Mesendoderm (in vitro differentiated cells): ENCODE results near the gene SAMSN1.
A peak's percentile ranks its signal among the peaks of the same experiment; 100 is the strongest.

Source experiments
- DNase-seq: peaks from one replicate; pipeline ENCODE4 v3.0.0; 2013
- H2AK5ac ChIP-seq: 2 replicates; pipeline ENCODE4 v1.6.1; 2013; ENCODE audit warnings: low read length, inconsistent platforms
- H2BK120ac ChIP-seq: 2 replicates; pipeline ENCODE4 v1.6.1; 2013; ENCODE audit warnings: low read depth, mild to moderate bottlenecking, low read length, moderate library complexity, mixed read lengths
- H2BK15ac ChIP-seq: replicated peaks from 2 replicates; pipeline ENCODE4 v1.6.1; 2013; ENCODE audit warnings: low read depth, mild to moderate bottlenecking, moderate library complexity
- H2BK5ac ChIP-seq: 2 replicates; pipeline ENCODE4 v1.6.1; 2013; ENCODE audit warnings: low read length, inconsistent platforms
- H3K18ac ChIP-seq: 2 replicates; pipeline ENCODE4 v1.6.1; 2013; ENCODE audit warnings: mild to moderate bottlenecking, low read length, mixed read lengths
- H3K23ac ChIP-seq: one replicate; pipeline ENCODE4 v1.6.1; 2013; ENCODE audit warnings: low read length
- H3K27ac ChIP-seq: 2 replicates; pipeline ENCODE4 v1.5.1; 2013; ENCODE audit warnings: low read depth, mild to moderate bottlenecking, inconsistent platforms, low read length, moderate library complexity
- H3K27me3 ChIP-seq: 2 replicates; pipeline ENCODE4 v1.6.1; 2013; ENCODE audit warnings: low read length, control low read depth, mild to moderate bottlenecking, inconsistent platforms; ENCODE audit not compliant: insufficient read depth, poor library complexity
- H3K36me3 ChIP-seq: 2 replicates; pipeline ENCODE4 v1.6.1; 2013; ENCODE audit warnings: low read length, inconsistent platforms; ENCODE audit not compliant: control insufficient read depth, insufficient read depth
- H3K4ac ChIP-seq: one replicate; pipeline ENCODE4 v1.6.1; 2013; ENCODE audit warnings: low read depth, mild to moderate bottlenecking, low read length, moderate library complexity
- H3K4me1 ChIP-seq: 2 replicates; pipeline ENCODE4 v1.6.1; 2013; ENCODE audit warnings: low read depth, low read length, inconsistent platforms; ENCODE audit not compliant: control insufficient read depth
- H3K4me2 ChIP-seq: 2 replicates; pipeline ENCODE4 v1.6.1; 2013; ENCODE audit warnings: low read length
- H3K4me3 ChIP-seq: 2 replicates; pipeline ENCODE4 v1.5.1; 2013; ENCODE audit warnings: mild to moderate bottlenecking, low read length
- H3K56ac ChIP-seq: one replicate; pipeline ENCODE4 v1.6.1; 2013; ENCODE audit warnings: low read length
- H3K79me1 ChIP-seq: 2 replicates; pipeline ENCODE4 v1.6.1; 2013; ENCODE audit warnings: low read length, inconsistent platforms
- H3K79me2 ChIP-seq: 2 replicates; pipeline ENCODE4 v1.6.1; 2013; ENCODE audit warnings: mild to moderate bottlenecking, low read length; ENCODE audit not compliant: control insufficient read depth, insufficient read depth
- H3K9ac ChIP-seq: 2 replicates; pipeline ENCODE4 v1.6.1; 2013; ENCODE audit warnings: low read length, inconsistent platforms
- H4K5ac ChIP-seq: one replicate; pipeline ENCODE4 v1.6.1; 2013; ENCODE audit warnings: low read length
- H4K8ac ChIP-seq: one replicate; pipeline ENCODE4 v1.6.1; 2013; ENCODE audit warnings: low read depth, mild to moderate bottlenecking, control low read depth, low read length, moderate library complexity
- WGBS: extraction: QIAGEN DNeasy Blood & Tissue Kit; methylation state at CpG from one replicate; pipeline ENCODE4 v1.1.7; 2013; ENCODE audit warnings: low lambda C conversion rate, missing lambda C conversion rate; ENCODE audit not compliant: insufficient coverage; ENCODE audit errors: extremely low coverage; 5-methylcytosine and 5-hydroxymethylcytosine counted together

Gene SAMSN1

DNA sequence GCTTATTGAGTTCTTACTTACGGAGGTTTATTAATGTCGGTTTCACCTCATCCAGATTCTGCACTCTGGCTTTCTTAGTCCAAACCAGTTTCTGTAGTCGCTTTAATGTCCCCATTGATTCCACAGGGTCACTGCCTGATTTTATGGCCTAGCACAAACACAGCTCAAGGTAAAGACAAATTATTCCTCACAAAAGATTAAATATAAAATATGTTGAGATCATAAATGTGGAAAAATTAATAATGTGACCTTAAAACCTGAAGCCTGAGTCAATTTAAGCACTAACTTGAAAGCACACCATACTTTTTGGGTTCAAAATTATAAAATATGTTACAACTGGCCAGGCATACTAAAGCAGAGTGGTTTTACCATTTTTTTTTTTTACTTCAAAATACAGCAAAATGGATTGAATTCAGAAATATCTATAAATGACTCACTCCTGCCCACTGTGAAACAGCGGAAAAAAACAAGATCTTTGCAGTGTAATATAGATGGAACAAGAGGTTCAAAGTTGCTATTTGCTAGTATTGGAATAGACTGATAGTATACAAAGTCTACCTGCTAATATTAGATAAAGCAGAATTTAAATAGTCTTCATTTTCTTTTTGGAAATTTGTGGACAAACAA, 37.6 kb upstream of the SAMSN1 start:
- Histone ChIP-seq H3K36me3 (no peaks in the 10 kb centered on the region), H4K8ac (no peak overlapping the region), H2BK120ac (no peak overlapping the region), H3K4ac (no peak overlapping the region), H3K9ac (no peak overlapping the region), H2AK5ac (no peak overlapping the region), H3K4me2 (no peak overlapping the region), H3K27me3 (no peaks in the 10 kb centered on the region), H3K4me1 (no peaks in the 10 kb centered on the region), H3K23ac (no peak overlapping the region), H3K56ac (no peak overlapping the region), H3K27ac (no peak overlapping the region), H3K18ac (no peak overlapping the region), H3K79me1 (no peaks in the 10 kb centered on the region), H4K5ac (no peak overlapping the region), H3K4me3 (no peak overlapping the region), H2BK5ac (no peak overlapping the region), H2BK15ac (no peak overlapping the region), H3K79me2 (no peaks in the 10 kb centered on the region)
- no peak for DNase-seq
- no CpG with 5 or more reads among the region's 4 CpGs for WGBS

DNA sequence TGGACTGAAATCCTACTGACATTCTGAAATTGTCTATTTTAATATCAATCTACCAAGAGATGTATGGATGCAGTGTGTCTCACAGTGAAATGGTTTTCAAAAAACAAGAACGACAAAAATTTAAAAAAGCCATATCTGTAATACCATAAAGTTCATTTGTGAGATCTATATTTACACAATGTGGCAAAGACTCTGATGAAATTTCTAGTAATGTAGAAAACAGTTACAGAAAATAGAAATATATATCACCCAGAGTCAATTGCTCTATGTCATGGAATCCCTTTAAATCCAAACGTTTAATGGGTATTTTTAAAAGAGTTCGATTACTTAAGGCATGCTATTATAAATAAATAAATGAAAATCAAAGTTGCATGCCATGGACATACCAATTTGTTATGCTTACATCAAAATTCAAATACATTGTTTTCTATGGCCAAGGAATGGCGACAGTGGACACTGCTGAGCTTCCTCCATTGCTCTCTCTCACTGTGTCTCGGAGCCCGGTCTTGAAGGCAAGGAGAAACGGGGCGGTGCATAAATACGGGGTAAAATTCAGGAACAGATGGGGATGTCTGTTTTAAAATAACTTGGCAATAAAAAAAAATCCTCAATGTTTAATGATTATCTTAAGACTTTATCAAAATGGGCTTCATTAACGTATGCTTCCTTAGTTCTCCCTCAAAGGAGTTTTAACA, 37.0 kb upstream of the SAMSN1 start:
- Histone ChIP-seq H2BK5ac (no peak overlapping the region), H3K9ac (no peak overlapping the region), H3K4ac (no peak overlapping the region), H3K4me3 (no peak overlapping the region), H3K27me3 (no peaks in the 10 kb centered on the region), H4K5ac (no peak overlapping the region), H2AK5ac (no peak overlapping the region), H3K79me1 (no peaks in the 10 kb centered on the region), H3K36me3 (no peaks in the 10 kb centered on the region), H3K27ac (no peak overlapping the region), H2BK120ac (no peak overlapping the region), H4K8ac (no peak overlapping the region), H3K4me2 (no peak overlapping the region), H3K79me2 (no peaks in the 10 kb centered on the region), H3K56ac (no peak overlapping the region), H3K18ac (no peak overlapping the region), H3K4me1 (no peaks in the 10 kb centered on the region), H3K23ac (no peak overlapping the region), H2BK15ac (no peak overlapping the region)
- DNase-seq = no peak
- WGBS = no CpG with 5 or more reads among the region's 10 CpGs

DNA sequence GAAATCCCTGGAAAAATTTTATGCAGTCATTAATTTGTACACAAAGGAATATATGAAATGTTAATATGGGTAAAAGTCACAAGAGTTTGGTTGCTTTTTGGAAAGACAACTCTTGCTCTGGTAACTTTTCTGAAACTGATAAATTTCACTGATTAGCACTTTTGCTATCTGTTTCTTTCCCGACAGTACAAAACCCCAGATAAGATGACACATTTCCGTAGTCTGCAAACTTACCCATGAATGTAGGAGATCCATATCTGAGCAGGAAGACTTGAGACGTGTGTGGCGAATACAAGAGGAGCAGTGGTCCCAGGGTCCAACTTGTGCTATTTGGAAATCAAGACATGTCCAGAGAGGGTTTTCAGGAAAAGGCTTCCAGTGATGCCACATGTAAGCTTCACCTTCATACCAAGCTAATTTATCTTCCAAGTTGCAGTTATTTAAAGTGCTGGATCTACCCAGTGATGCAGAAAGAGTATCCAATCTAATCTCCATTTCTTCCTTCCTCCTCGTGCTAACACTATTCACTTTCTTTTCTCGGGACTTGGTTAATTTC, 35.9 kb upstream of the SAMSN1 start:
- H2AK5ac ChIP-seq = no peak overlapping the region
- H3K4ac ChIP-seq = no peak overlapping the region
- H3K36me3 ChIP-seq = no peaks in the 10 kb centered on the region
- no peak overlapping the region for H3K18ac ChIP-seq
- H3K4me1 ChIP-seq = no peaks in the 10 kb centered on the region
- peak; percentile 13 for DNase-seq
- no peak overlapping the region for H3K23ac ChIP-seq
- H4K5ac ChIP-seq = no peak overlapping the region
- H3K79me1 ChIP-seq = no peaks in the 10 kb centered on the region
- no peak overlapping the region for H4K8ac ChIP-seq
- H2BK120ac ChIP-seq = no peak overlapping the region
- H3K4me3 ChIP-seq = no peak overlapping the region
- H3K27me3 ChIP-seq = no peaks in the 10 kb centered on the region
- H2BK5ac ChIP-seq = no peak overlapping the region
- WGBS = no CpG with 5 or more reads among the region's 6 CpGs
- no peak overlapping the region for H2BK15ac ChIP-seq
- H3K9ac ChIP-seq = no peak overlapping the region
- no peak overlapping the region for H3K4me2 ChIP-seq
- no peaks in the 10 kb centered on the region for H3K79me2 ChIP-seq
- H3K56ac ChIP-seq = no peak overlapping the region
- no peak overlapping the region for H3K27ac ChIP-seq

DNA sequence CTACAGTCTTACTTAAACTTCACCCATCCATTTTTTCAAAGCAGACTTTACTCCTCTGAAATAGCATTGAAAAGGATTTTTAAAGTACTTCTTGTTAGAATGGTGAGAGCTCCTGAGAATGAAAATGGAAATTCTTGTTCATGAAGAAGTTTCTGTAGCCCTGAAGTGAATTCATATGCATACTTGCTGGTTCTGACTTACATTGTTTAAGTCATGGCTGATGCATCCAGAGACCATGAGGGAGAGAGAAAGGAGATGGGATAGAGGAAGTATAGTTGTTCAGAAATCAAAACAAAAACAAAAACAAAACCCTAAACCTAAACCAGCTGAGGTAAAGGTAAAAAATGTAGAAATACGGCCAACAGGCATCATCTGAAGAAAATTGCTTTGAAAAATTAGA, 27.1 kb upstream of the SAMSN1 start:
- Histone ChIP-seq H3K23ac (no peak overlapping the region), H3K27ac (no peak overlapping the region), H3K18ac (no peak overlapping the region), H3K79me1 (no peaks in the 10 kb centered on the region), H3K4ac (no peak overlapping the region), H4K5ac (no peak overlapping the region), H3K4me3 (no peak overlapping the region), H2BK120ac (no peak overlapping the region), H3K36me3 (no peaks in the 10 kb centered on the region), H3K27me3 (no peaks in the 10 kb centered on the region), H2BK15ac (no peak overlapping the region), H3K4me1 (no peaks in the 10 kb centered on the region), H3K56ac (no peak overlapping the region), H3K4me2 (no peak overlapping the region), H2BK5ac (no peak overlapping the region), H4K8ac (no peak overlapping the region), H3K9ac (no peak overlapping the region), H2AK5ac (no peak overlapping the region), H3K79me2 (no peaks in the 10 kb centered on the region)
- DNase-seq = no peak
- no CpG with 5 or more reads among the region's 1 CpG for WGBS

DNA sequence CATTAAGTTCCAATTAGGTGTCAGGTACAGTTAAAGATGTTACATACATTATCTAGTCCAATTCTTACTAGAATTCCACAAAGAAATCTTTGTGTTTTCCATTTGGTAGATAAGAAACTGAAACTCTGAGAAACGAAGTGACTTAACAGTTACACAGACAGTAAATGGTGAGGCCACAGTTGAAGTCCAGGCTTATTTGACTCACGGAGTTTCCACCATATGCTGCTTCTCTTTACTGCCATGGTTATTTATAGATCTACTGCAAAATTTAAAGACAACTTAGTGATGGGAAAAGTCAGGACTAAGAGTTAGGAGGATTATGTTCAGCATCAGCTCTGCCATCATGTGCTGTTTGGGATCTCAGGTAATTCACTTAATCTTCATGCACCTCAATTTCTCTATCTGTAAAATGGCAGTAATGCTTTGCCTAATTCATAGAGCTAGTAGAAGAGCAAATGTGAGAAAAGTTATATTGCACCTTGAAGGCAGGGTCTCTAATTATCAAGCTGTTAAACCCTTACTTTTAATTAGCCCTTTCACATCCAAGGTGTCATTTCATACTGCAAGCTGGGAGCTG, 26.2 kb upstream of the SAMSN1 start:
- Histone ChIP-seq H3K79me2 (no peaks in the 10 kb centered on the region), H3K4me3 (no peak overlapping the region), H2BK15ac (no peak overlapping the region), H3K18ac (no peak overlapping the region), H2BK120ac (no peak overlapping the region), H3K9ac (no peak overlapping the region), H3K27me3 (no peaks in the 10 kb centered on the region), H3K27ac (no peak overlapping the region), H3K56ac (no peak overlapping the region), H3K23ac (no peak overlapping the region), H3K36me3 (no peaks in the 10 kb centered on the region), H3K4me2 (no peak overlapping the region), H4K8ac (no peak overlapping the region), H3K4ac (no peak overlapping the region), H3K79me1 (no peaks in the 10 kb centered on the region), H2AK5ac (no peak overlapping the region), H2BK5ac (no peak overlapping the region), H3K4me1 (no peaks in the 10 kb centered on the region), H4K5ac (no peak overlapping the region)
- no peak for DNase-seq
- WGBS = no CpG with 5 or more reads among the region's 2 CpGs
